ENCODE measurements around the gene CCL1. TPM values are rescaled to one million over a fixed set of nuclear protein-coding genes. Genes with fewer than 3 reads are reported as not detected.

CCL1 gene
- total and polyA plus RNA-seq, 4 experiments from 2014 or later: not detected

DNA sequence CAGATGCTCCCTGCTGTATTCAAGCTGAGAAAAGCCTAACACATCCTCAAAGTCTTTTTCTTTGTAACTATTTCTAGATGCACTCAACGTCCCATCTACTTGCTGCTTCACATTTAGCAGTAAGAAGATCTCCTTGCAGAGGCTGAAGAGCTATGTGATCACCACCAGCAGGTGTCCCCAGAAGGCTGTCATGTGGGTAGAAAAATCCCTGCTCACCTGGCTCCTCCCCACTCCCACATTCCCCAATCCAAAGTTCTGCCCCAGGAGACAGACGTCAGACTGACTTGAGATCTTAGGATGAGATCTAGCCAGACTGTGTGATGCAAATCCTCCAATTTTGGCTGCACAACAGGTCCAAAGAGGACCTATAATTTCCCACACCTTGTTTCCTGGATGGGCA, 5.6 kb downstream of the CCL1 start:
- intact Hi-C loops (cut with micrococcal nuclease): no loop called here
- Histone ChIP-seq H3K4me1 (ENCODE audit: insufficient read depth, low read length) (no peaks in the 10 kb centered on the region), H3K27me3 (ENCODE audit: insufficient read depth, low read length) (peaks cover 5% of the 10 kb centered on the region), H3K36me3 (ENCODE audit: insufficient read depth, low read length) (no peaks in the 10 kb centered on the region), H3K4me3 (ENCODE audit: low read length in 2 of 2) (no peak overlapping the region), H3K9me3 (ENCODE audit: control insufficient read depth in 1 of 2, low read length in 2 of 2) (no peaks in the 10 kb centered on the region), H3K27ac (ENCODE audit: low read depth, low read length) (no peak overlapping the region)
- H3K4me3 Mint-ChIP-seq: no peak overlapping the region
- H3K4me1 Mint-ChIP-seq: no peaks in the 10 kb centered on the region
- H3K9me3 Mint-ChIP-seq: peaks cover 0 to 3% (median 0%) of the 10 kb centered on the region in 8 donors
- ChIA-PET POLR2A (ENCODE audit: partially characterized antibody) (no interaction called here), CTCF (ENCODE audit: partially characterized antibody) (interaction anchor here (1.0 kb wide), 1 partner anchor 155 kb away, joined by 3 read pairs; no protein-coding TSS in a partner anchor)
- no peak for DNase-seq
- H3K27ac Mint-ChIP-seq: no peak overlapping the region
- no peaks in the 10 kb centered on the region for H3K36me3 Mint-ChIP-seq
- peaks cover 12 to 17% of the 10 kb centered on the region in 2 donors for H3K27me3 Mint-ChIP-seq

DNA sequence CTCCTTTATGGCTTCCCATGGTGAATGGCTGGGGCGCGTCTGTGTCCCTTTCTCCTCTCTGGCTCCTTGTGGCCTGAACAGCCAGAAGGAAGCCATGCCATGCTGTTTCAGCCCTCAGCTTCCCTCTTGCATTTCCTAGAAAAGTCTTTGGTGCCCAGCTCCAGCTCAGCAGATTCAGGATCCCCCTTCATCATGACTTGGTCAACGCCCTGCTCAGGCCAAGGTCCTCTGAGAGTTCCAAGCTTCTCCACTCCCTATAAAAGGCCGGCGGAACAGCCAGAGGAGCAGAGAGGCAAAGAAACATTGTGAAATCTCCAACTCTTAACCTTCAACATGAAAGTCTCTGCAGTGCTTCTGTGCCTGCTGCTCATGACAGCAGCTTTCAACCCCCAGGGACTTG, 6.8 kb downstream of the CCL1 start, which contains the start of gene CCL13:
Gene CCL13 (plus strand): TSS at position 287 of the 400 bp plus-strand sequence. CDS start 47 bp downstream, at position 334.
- intact Hi-C loops (cut with micrococcal nuclease): no loop called here
- H3K36me3 Mint-ChIP-seq: no peaks in the 10 kb centered on the region
- H3K27ac Mint-ChIP-seq: no peak within 1 kb of the TSS
- no peaks in the 10 kb centered on the region for H3K27me3 ChIP-seq (ENCODE audit: insufficient read depth, low read length)
- H3K4me1 ChIP-seq (ENCODE audit: insufficient read depth, low read length): no peaks in the 10 kb centered on the region
- no peaks in the 10 kb centered on the region for H3K36me3 ChIP-seq (ENCODE audit: insufficient read depth, low read length)
- peaks cover 8 to 21% of the 10 kb centered on the region in 2 donors for H3K27me3 Mint-ChIP-seq
- DNase-seq: no peak
- H3K27ac ChIP-seq (ENCODE audit: low read depth, low read length): no peak within 1 kb of the TSS
- no peak within 1 kb of the TSS for H3K4me3 Mint-ChIP-seq
- ChIA-PET CTCF (ENCODE audit: partially characterized antibody) (no interaction called here), POLR2A (ENCODE audit: partially characterized antibody) (no interaction called here)
- H3K9me3 Mint-ChIP-seq: peaks cover 0 to 3% (median 0%) of the 10 kb centered on the region in 8 donors
- no peaks in the 10 kb centered on the region for H3K4me1 Mint-ChIP-seq
- no peak within 1 kb of the TSS for H3K4me3 ChIP-seq (ENCODE audit: low read length in 2 of 2)
- no peaks in the 10 kb centered on the region for H3K9me3 ChIP-seq (ENCODE audit: control insufficient read depth in 1 of 2, low read length in 2 of 2)

DNA sequence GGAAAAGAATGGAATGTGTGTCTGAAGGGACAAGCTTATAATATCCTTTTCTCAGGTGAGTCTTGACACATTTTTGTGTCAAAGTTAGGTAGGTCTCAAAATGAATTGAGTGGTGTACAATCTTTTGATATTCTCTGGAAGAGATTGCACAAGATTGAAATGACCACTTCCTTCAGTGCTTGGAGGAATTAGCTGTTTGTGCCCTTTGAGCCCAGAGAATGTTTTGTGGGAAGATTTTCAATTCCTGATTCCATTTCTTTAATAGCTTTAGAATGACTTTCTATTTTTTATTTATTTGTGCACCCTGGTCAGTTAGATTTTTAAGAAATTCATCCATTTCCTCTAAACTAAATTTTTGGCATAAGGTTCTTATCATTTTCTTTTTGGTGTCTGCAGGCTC, 8.4 kb downstream of the CCL1 start:
- no peak for DNase-seq
- H3K27me3 ChIP-seq (ENCODE audit: insufficient read depth, low read length): no peaks in the 10 kb centered on the region
- no peaks in the 10 kb centered on the region for H3K36me3 ChIP-seq (ENCODE audit: insufficient read depth, low read length)
- H3K27ac Mint-ChIP-seq: no peak overlapping the region
- peaks cover 9 to 23% of the 10 kb centered on the region in 2 donors for H3K27me3 Mint-ChIP-seq
- POLR2A ChIA-PET (ENCODE audit: partially characterized antibody): no interaction called here
- H3K9me3 ChIP-seq (ENCODE audit: control insufficient read depth in 1 of 2, low read length in 2 of 2): no peaks in the 10 kb centered on the region
- CTCF ChIA-PET (ENCODE audit: partially characterized antibody): interaction anchor here (1.0 kb wide), 1 partner anchor 8 kb away, joined by 3 read pairs; the partner anchor contains the start of gene CCL1
- H3K4me3 ChIP-seq (ENCODE audit: low read length in 2 of 2): no peak overlapping the region
- H3K27ac ChIP-seq (ENCODE audit: low read depth, low read length): no peak overlapping the region
- no peaks in the 10 kb centered on the region for H3K4me1 Mint-ChIP-seq
- peaks cover 0 to 3% (median 0%) of the 10 kb centered on the region in 8 donors for H3K9me3 Mint-ChIP-seq
- intact Hi-C loops (cut with micrococcal nuclease): no loop called here
- no peaks in the 10 kb centered on the region for H3K36me3 Mint-ChIP-seq
- no peaks in the 10 kb centered on the region for H3K4me1 ChIP-seq (ENCODE audit: insufficient read depth, low read length)
- no peak overlapping the region for H3K4me3 Mint-ChIP-seq

DNA sequence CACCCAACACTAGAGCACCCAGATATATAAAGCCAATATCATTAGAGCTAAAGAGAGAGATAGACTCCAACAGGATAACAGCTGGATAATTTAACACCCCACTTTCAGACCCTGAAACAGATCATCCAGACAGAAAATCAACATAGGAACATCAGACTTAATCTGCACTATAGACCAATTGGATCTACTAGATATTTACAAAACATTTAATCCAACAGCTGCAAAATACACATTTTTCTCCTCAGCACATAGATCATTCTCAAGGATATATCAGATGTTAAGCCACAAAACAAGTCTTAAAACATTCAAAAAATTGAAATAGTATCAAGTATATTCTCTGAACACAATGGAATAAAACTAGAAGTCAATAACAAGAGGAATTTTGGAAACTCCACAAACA, 10.8 kb downstream of the CCL1 start:
- intact Hi-C loops (cut with micrococcal nuclease): no loop called here

DNA sequence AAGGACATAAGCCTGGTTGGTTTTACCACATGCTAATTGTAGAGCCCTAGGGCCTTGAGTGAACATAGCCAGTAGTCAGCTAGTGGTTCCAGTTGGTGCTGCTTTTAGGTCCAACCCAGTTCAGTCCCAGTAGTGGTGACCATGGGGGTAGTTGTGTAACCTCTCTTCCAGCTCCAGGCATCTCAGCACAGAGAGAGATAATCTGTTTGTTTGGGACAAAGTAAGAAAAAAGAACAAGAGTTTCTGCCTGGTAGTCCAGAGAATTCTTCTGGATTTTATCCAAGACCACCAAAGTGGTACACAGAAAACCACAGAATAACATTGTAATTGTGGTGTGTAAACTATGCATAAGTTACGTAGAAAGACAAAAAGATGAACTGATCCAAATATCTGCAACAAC, 11.9 kb downstream of the CCL1 start:
- H3K27ac ChIP-seq (ENCODE audit: low read depth, low read length): no peak overlapping the region
- intact Hi-C loops (cut with micrococcal nuclease): no loop called here
- no peak for DNase-seq
- H3K36me3 ChIP-seq (ENCODE audit: insufficient read depth, low read length): no peaks in the 10 kb centered on the region
- H3K4me1 ChIP-seq (ENCODE audit: insufficient read depth, low read length): no peaks in the 10 kb centered on the region
- no peak overlapping the region for H3K4me3 Mint-ChIP-seq
- H3K9me3 ChIP-seq (ENCODE audit: control insufficient read depth in 1 of 2, low read length in 2 of 2): no peaks in the 10 kb centered on the region
- no peak overlapping the region for H3K27ac Mint-ChIP-seq
- H3K27me3 Mint-ChIP-seq: peaks cover 10 to 30% of the 10 kb centered on the region in 2 donors
- ChIA-PET CTCF (ENCODE audit: partially characterized antibody) (no interaction called here), POLR2A (ENCODE audit: partially characterized antibody) (no interaction called here)
- H3K4me1 Mint-ChIP-seq: no peaks in the 10 kb centered on the region
- H3K27me3 ChIP-seq (ENCODE audit: insufficient read depth, low read length): no peaks in the 10 kb centered on the region
- H3K4me3 ChIP-seq (ENCODE audit: low read length in 2 of 2): no peak overlapping the region
- peaks cover 0 to 3% (median 0%) of the 10 kb centered on the region in 8 donors for H3K9me3 Mint-ChIP-seq
- H3K36me3 Mint-ChIP-seq: no peaks in the 10 kb centered on the region

More for the DNA sequence above, 10.8 kb downstream of the CCL1 start:
- Mint-ChIP-seq H3K27ac (no peak overlapping the region), H3K4me1 (no peaks in the 10 kb centered on the region), H3K4me3 (no peak overlapping the region), H3K36me3 (no peaks in the 10 kb centered on the region), H3K9me3 (peaks cover 0 to 3% (median 0%) of the 10 kb centered on the region in 8 donors), H3K27me3 (peaks cover 10 to 31% of the 10 kb centered on the region in 2 donors)
- CTCF ChIA-PET (ENCODE audit: partially characterized antibody): interaction anchor here (2.1 kb wide), 1 partner anchor 9 kb away, joined by 10 read pairs; no protein-coding TSS in a partner anchor
- no peaks in the 10 kb centered on the region for H3K9me3 ChIP-seq (ENCODE audit: control insufficient read depth in 1 of 2, low read length in 2 of 2)
- no peaks in the 10 kb centered on the region for H3K36me3 ChIP-seq (ENCODE audit: insufficient read depth, low read length)
- no peak for DNase-seq
- no peak overlapping the region for H3K4me3 ChIP-seq (ENCODE audit: low read length in 2 of 2)
- H3K27me3 ChIP-seq (ENCODE audit: insufficient read depth, low read length): no peaks in the 10 kb centered on the region
- H3K4me1 ChIP-seq (ENCODE audit: insufficient read depth, low read length): no peaks in the 10 kb centered on the region
- POLR2A ChIA-PET (ENCODE audit: partially characterized antibody): no interaction called here
- H3K27ac ChIP-seq (ENCODE audit: low read depth, low read length): no peak overlapping the region

DNA sequence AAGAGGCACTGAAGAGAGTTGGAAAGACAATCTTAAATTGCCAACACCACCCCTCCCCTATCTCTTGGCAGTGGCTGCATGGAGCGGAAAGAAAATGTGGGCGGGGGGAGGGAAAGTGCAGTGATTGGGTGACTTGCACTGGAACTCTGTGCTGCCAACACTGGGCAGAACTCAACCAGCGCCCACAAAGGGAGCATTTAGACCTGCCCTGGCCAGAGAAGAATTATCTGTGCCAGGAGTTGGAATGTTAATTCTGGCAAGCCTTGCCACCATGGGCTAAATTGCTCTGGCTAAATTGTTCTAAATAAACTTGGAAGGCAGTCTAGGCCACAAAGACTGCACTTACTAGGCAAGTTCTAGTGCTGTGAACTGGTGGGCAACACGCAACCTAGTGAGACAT, 13.3 kb downstream of the CCL1 start:
- Mint-ChIP-seq H3K4me1 (no peaks in the 10 kb centered on the region), H3K27ac (no peak overlapping the region), H3K4me3 (no peak overlapping the region), H3K27me3 (peaks cover 10 to 30% of the 10 kb centered on the region in 2 donors), H3K9me3 (peaks cover 0 to 3% (median 0%) of the 10 kb centered on the region in 8 donors), H3K36me3 (no peaks in the 10 kb centered on the region)
- no peaks in the 10 kb centered on the region for H3K36me3 ChIP-seq (ENCODE audit: insufficient read depth, low read length)
- H3K27me3 ChIP-seq (ENCODE audit: insufficient read depth, low read length): no peaks in the 10 kb centered on the region
- DNase-seq: no peak
- H3K27ac ChIP-seq (ENCODE audit: low read depth, low read length): no peak overlapping the region
- POLR2A ChIA-PET (ENCODE audit: partially characterized antibody): no interaction called here
- intact Hi-C loops (cut with micrococcal nuclease): no loop called here
- no peak overlapping the region for H3K4me3 ChIP-seq (ENCODE audit: low read length in 2 of 2)
- no peaks in the 10 kb centered on the region for H3K4me1 ChIP-seq (ENCODE audit: insufficient read depth, low read length)
- H3K9me3 ChIP-seq (ENCODE audit: control insufficient read depth in 1 of 2, low read length in 2 of 2): no peaks in the 10 kb centered on the region
- CTCF ChIA-PET (ENCODE audit: partially characterized antibody): interaction anchor here (0.9 kb wide), 1 partner anchor 13 kb away, joined by 3 read pairs; the partner anchor contains the start of gene CCL1

DNA sequence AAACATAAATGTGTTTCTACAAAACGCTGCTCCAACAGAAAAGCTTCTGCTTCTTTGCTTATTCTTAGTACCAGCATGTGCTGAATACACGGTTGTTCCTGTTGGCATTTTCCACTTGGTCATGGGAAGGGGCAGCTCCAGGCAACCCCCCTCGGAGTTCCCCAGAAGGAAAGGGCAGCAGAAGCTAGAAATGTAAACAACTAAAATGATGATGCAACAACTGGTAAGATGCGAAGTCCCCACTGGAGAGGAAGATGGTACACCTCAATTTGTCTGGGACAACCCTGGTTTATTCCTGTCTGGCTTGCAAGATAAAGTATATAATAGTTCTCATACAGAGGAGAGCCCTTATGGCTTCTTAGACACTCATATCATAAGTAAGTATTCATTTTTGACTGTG, 16.0 kb downstream of the CCL1 start:
- no peaks in the 10 kb centered on the region for H3K9me3 ChIP-seq (ENCODE audit: control insufficient read depth in 1 of 2, low read length in 2 of 2)
- intact Hi-C loops (cut with micrococcal nuclease): no loop called here
- CTCF ChIA-PET (ENCODE audit: partially characterized antibody): no interaction called here

More for the DNA sequence above, 16.0 kb downstream of the CCL1 start:
- Mint-ChIP-seq H3K27me3 (peaks cover 22 to 33% of the 10 kb centered on the region in 2 donors), H3K4me1 (no peaks in the 10 kb centered on the region), H3K4me3 (no peak overlapping the region), H3K9me3 (no peaks in the 10 kb centered on the region), H3K27ac (no peak overlapping the region), H3K36me3 (no peaks in the 10 kb centered on the region)
- H3K4me1 ChIP-seq (ENCODE audit: insufficient read depth, low read length): no peaks in the 10 kb centered on the region
- no peak for DNase-seq
- H3K4me3 ChIP-seq (ENCODE audit: low read length in 2 of 2): no peak overlapping the region
- POLR2A ChIA-PET (ENCODE audit: partially characterized antibody): no interaction called here
- no peak overlapping the region for H3K27ac ChIP-seq (ENCODE audit: low read depth, low read length)
- H3K36me3 ChIP-seq (ENCODE audit: insufficient read depth, low read length): no peaks in the 10 kb centered on the region
- H3K27me3 ChIP-seq (ENCODE audit: insufficient read depth, low read length): peaks cover 3% of the 10 kb centered on the region
